ENCODE data around the gene KY.

DNA sequence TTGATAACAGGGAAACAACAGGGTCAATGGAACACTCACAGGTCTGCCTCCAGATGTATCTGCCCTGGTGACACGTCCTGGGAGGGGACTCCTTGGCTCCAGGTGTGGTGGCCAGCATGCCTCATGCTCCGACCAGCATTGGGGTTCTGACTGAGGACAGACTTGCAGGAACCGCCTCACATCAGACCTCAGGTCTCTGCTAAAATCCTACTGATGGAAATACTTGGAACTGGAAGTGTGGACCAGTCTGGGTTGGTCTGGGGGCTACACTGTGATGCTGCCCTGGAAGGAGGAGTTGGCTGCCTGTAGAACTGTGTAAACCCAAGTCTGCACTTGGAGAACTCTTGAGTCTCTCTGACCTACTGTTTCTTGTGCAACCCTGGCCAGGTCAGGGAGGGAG, 17.1 kb upstream of the KY start:
- TF ChIP-seq TAF7 (tag; IDR thresholded peaks at IDR 0.05): no peak
- TF ChIP-seq RAD21 (CRISPR knock-in tag; conservative IDR thresholded peaks at IDR 0.05 in 1 of 2, IDR thresholded peaks at IDR 0.05 in 1 of 2): no peak
- TF ChIP-seq ZNF12 (CRISPR knock-in tag; IDR thresholded peaks at IDR 0.05): no peak

Data from K562 (cell line).